ENCODE results near the gene CLEC12A. TPM values are rescaled to one million over a fixed set of nuclear protein-coding genes. Genes with fewer than 3 reads are reported as not detected.

The CLEC12A gene
- total RNA-seq, 4 donors from 2014 or later = 0.26 to 2.1 (median 0.95) TPM

- intact Hi-C loops (cut with DNase I) = no loop called here
- H3K27me3 ChIP-seq = no peaks in the 10 kb centered on the region
- H3K9me3 ChIP-seq = no peaks in the 10 kb centered on the region
- H3K4me1 ChIP-seq = no peaks in the 10 kb centered on the region
- WGBS = 71% methylated on average over 3 of the region's 3 CpGs
- H3K4me3 ChIP-seq = no peak overlapping the region
- H3K27ac ChIP-seq (replicated peaks in 1 of 4) = no peak overlapping the region
- TF ChIP-seq EP300 (IDR thresholded peaks at IDR 0.05) = no peak
- no peak for TF ChIP-seq POLR2A (IDR thresholded peaks at IDR 0.05; ENCODE audit: low read depth)
- TF ChIP-seq POLR2AphosphoS5 (IDR thresholded peaks at IDR 0.05) = no peak
- no peak for TF ChIP-seq CTCF (IDR thresholded peaks at IDR 0.05)
- no peaks in the 10 kb centered on the region for H3K36me3 ChIP-seq
- DNase-seq (ENCODE audit: extremely low spot score) = no peak
Measured at GRCh38 chr12:10027311-10027710, 56.1 kb downstream of the CLEC12A start.

GRCh38 chr12:10027721-10028120, 56.5 kb downstream of the CLEC12A start:
- no peaks in the 10 kb centered on the region for H3K36me3 ChIP-seq
- no peaks in the 10 kb centered on the region for H3K9me3 ChIP-seq
- no peak overlapping the region for H3K4me3 ChIP-seq
- H3K27me3 ChIP-seq = no peaks in the 10 kb centered on the region
- no peak overlapping the region for H3K27ac ChIP-seq (replicated peaks in 1 of 4)
- 68% methylated on average over 4 of the region's 4 CpGs for WGBS
- TF ChIP-seq POLR2AphosphoS5 (IDR thresholded peaks at IDR 0.05) (no peak), CTCF (IDR thresholded peaks at IDR 0.05) (no peak), EP300 (IDR thresholded peaks at IDR 0.05) (no peak), POLR2A (IDR thresholded peaks at IDR 0.05; ENCODE audit: low read depth) (no peak)
- intact Hi-C loops (cut with DNase I) = no loop called here
- no peaks in the 10 kb centered on the region for H3K4me1 ChIP-seq
- DNase-seq (ENCODE audit: extremely low spot score) = no peak

GRCh38 chr12:10030446-10030845, 59.2 kb downstream of the CLEC12A start, which contains the start of gene CLEC9A:
Gene CLEC9A (plus strand): TSS chr12:10030682. CDS start chr12:10052688, 22,006 bp downstream.
- Histone ChIP-seq H3K4me1 (peaks cover 0 to 3% (median 0%) of the 10 kb centered on the region in 4 donors), H3K27ac (replicated peaks in 1 of 4) (no peak within 1 kb of the TSS), H3K9me3 (no peaks in the 10 kb centered on the region), H3K27me3 (no peaks in the 10 kb centered on the region), H3K36me3 (no peaks in the 10 kb centered on the region), H3K4me3 (no peak within 1 kb of the TSS)
- DNase-seq (ENCODE audit: extremely low spot score) = no peak
- intact Hi-C loops (cut with DNase I) = no loop called here
- TF ChIP-seq EP300 (IDR thresholded peaks at IDR 0.05) = no peak
- TF ChIP-seq CTCF (IDR thresholded peaks at IDR 0.05) = no peak
- TF ChIP-seq POLR2A (IDR thresholded peaks at IDR 0.05; ENCODE audit: low read depth) = no peak
- 96% methylated on average over 12 of the region's 14 CpGs for WGBS

- Histone ChIP-seq H3K27ac (replicated peaks in 1 of 4) (no peak overlapping the region), H3K4me1 (peaks cover 0 to 3% (median 0%) of the 10 kb centered on the region in 4 donors), H3K36me3 (no peaks in the 10 kb centered on the region), H3K27me3 (no peaks in the 10 kb centered on the region), H3K4me3 (no peak overlapping the region), H3K9me3 (no peaks in the 10 kb centered on the region)
- intact Hi-C loops (cut with DNase I) = no loop called here
- DNase-seq (ENCODE audit: extremely low spot score) = no peak
- TF ChIP-seq POLR2A (IDR thresholded peaks at IDR 0.05; ENCODE audit: low read depth) = no peak
- TF ChIP-seq POLR2AphosphoS5 (IDR thresholded peaks at IDR 0.05) = no peak
- no peak for TF ChIP-seq CTCF (IDR thresholded peaks at IDR 0.05)
- no peak for TF ChIP-seq EP300 (IDR thresholded peaks at IDR 0.05)
- 70% methylated on average over 4 of the region's 4 CpGs for WGBS
Measured at GRCh38 chr12:10031321-10031720, 60.1 kb downstream of the CLEC12A start.

- no peak for DNase-seq (ENCODE audit: extremely low spot score)
- Histone ChIP-seq H3K4me3 (no peak overlapping the region), H3K9me3 (no peaks in the 10 kb centered on the region), H3K27ac (replicated peaks in 1 of 4) (no peak overlapping the region), H3K36me3 (no peaks in the 10 kb centered on the region), H3K27me3 (no peaks in the 10 kb centered on the region), H3K4me1 (peaks cover 0 to 3% (median 0%) of the 10 kb centered on the region in 4 donors)
- 69% methylated on average over 5 of the region's 5 CpGs for WGBS
- TF ChIP-seq POLR2AphosphoS5 (IDR thresholded peaks at IDR 0.05) (no peak), CTCF (IDR thresholded peaks at IDR 0.05) (no peak), POLR2A (IDR thresholded peaks at IDR 0.05; ENCODE audit: low read depth) (no peak), EP300 (IDR thresholded peaks at IDR 0.05) (no peak)
- intact Hi-C loops (cut with DNase I) = no loop called here
Measured at GRCh38 chr12:10031771-10032175, 60.6 kb downstream of the CLEC12A start.
